Measurements from ENCODE around the gene CLCN6. TPM values are rescaled to one million over a fixed set of nuclear protein-coding genes. Genes with fewer than 3 reads are reported as not detected.

CLCN6 gene
- total RNA-seq, 1 experiment from 2014 or later, result 48.1 TPM

GRCh38 chr1:11767922-11768704 is 37.9 kb upstream of the CLCN6 start:
- H3K27ac ChIP-seq (ENCODE audit: low read depth, low read length, poor library complexity, severe bottlenecking), result no peak overlapping the region
- ChIA-PET POLR2A (ENCODE audit: low non-redundant PET) (no interaction called here), CTCF (no interaction called here)
- intact Hi-C loops (cut with micrococcal nuclease; ENCODE audit: unreplicated experiment), result no loop called here
- H3K9me3 ChIP-seq (ENCODE audit: low read depth, low read length, poor library complexity, severe bottlenecking), result no peaks in the 10 kb centered on the region
- BruUV-seq (replicated peaks), result no TSS peak
- no peaks in the 10 kb centered on the region for H3K4me1 ChIP-seq (ENCODE audit: insufficient read depth, low read length, poor library complexity, severe bottlenecking)
- H3K27me3 ChIP-seq (replicated peaks; ENCODE audit: insufficient read depth, low read depth, low read length, poor library complexity), result no peaks in the 10 kb centered on the region
- H3K4me3 ChIP-seq (ENCODE audit: low read depth, low read length, poor library complexity, severe bottlenecking), result no peak overlapping the region
- no peak for DNase-seq (ENCODE audit: low spot score)
- H3K36me3 ChIP-seq (ENCODE audit: insufficient read depth, low read length, poor library complexity, severe bottlenecking), result no peaks in the 10 kb centered on the region
- TF ChIP-seq CTCF (conservative IDR thresholded peaks at IDR 0.05; ENCODE audit: low read depth, low read length) (no peak), EZH2 (IDR thresholded peaks at IDR 0.05; ENCODE audit: borderline replicate concordance, low read depth, low read length, poor library complexity, severe bottlenecking) (no peak)

DNA sequence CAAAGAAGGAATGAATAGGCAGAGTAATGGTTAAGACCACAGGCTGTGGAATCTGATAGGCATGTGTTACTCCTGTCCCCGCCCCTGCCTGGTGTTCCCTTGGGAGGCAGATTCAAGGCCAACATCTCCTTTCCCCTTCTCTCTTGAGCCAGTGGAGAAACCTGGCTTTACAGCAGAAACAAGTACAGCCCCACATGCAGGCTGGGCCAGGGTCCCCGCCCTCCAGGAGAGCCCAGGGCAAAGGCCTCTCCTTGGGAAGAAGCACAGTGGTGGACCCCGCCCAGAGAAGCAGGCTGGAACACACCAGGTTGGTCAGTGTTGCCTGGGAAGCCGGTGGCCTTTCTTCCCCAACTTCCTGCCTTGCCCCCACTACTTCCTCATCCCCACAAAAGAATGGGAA is 37.2 kb upstream of the CLCN6 start:
- BruUV-seq (replicated peaks), result no TSS peak
- TF ChIP-seq CTCF (conservative IDR thresholded peaks at IDR 0.05; ENCODE audit: low read depth, low read length), result no peak
- no peak for TF ChIP-seq EZH2 (IDR thresholded peaks at IDR 0.05; ENCODE audit: borderline replicate concordance, low read depth, low read length, poor library complexity, severe bottlenecking)
- Histone ChIP-seq H3K27me3 (replicated peaks; ENCODE audit: insufficient read depth, low read depth, low read length, poor library complexity) (no peaks in the 10 kb centered on the region), H3K27ac (ENCODE audit: low read depth, low read length, poor library complexity, severe bottlenecking) (no peak overlapping the region), H3K4me3 (ENCODE audit: low read depth, low read length, poor library complexity, severe bottlenecking) (no peak overlapping the region), H3K9me3 (ENCODE audit: low read depth, low read length, poor library complexity, severe bottlenecking) (no peaks in the 10 kb centered on the region), H3K36me3 (ENCODE audit: insufficient read depth, low read length, poor library complexity, severe bottlenecking) (no peaks in the 10 kb centered on the region), H3K4me1 (ENCODE audit: insufficient read depth, low read length, poor library complexity, severe bottlenecking) (no peaks in the 10 kb centered on the region)
- DNase-seq (ENCODE audit: low spot score), result peak; percentile 27
- intact Hi-C loops (cut with micrococcal nuclease; ENCODE audit: unreplicated experiment), result no loop called here
- CTCF ChIA-PET, result no interaction called here
- POLR2A ChIA-PET (ENCODE audit: low non-redundant PET), result no interaction called here

DNA sequence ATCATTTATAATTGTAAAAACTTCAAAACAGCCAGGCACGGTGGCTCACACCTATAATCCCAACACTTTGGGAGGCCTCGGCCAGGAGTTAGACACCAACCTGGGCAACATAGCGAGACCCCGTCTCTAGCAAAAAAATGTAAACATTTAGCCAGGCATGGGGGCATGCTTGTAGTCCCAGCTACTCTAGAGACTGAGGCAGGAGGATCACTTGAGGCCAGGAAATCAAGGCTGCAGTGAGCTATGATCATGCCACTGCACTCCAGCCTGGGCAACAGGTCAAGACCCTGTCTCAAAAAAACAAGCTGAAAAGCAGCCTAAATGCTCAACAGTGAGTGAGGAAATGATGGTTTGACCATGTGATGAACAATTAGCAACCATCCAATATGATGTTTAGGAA is 36.7 kb upstream of the CLCN6 start:
- CTCF ChIA-PET, result no interaction called here
- H3K4me3 ChIP-seq (ENCODE audit: low read depth, low read length, poor library complexity, severe bottlenecking), result no peak overlapping the region
- POLR2A ChIA-PET (ENCODE audit: low non-redundant PET), result no interaction called here

More for the DNA sequence above, 36.7 kb upstream of the CLCN6 start:
- no peaks in the 10 kb centered on the region for H3K36me3 ChIP-seq (ENCODE audit: insufficient read depth, low read length, poor library complexity, severe bottlenecking)
- intact Hi-C loops (cut with micrococcal nuclease; ENCODE audit: unreplicated experiment), result no loop called here
- H3K27ac ChIP-seq (ENCODE audit: low read depth, low read length, poor library complexity, severe bottlenecking), result no peak overlapping the region
- H3K27me3 ChIP-seq (replicated peaks; ENCODE audit: insufficient read depth, low read depth, low read length, poor library complexity), result no peaks in the 10 kb centered on the region
- no TSS peak for BruUV-seq (replicated peaks)
- TF ChIP-seq EZH2 (IDR thresholded peaks at IDR 0.05; ENCODE audit: borderline replicate concordance, low read depth, low read length, poor library complexity, severe bottlenecking), result no peak
- no peak for TF ChIP-seq CTCF (conservative IDR thresholded peaks at IDR 0.05; ENCODE audit: low read depth, low read length)
- DNase-seq (ENCODE audit: low spot score), result no peak
- H3K9me3 ChIP-seq (ENCODE audit: low read depth, low read length, poor library complexity, severe bottlenecking), result no peaks in the 10 kb centered on the region
- no peaks in the 10 kb centered on the region for H3K4me1 ChIP-seq (ENCODE audit: insufficient read depth, low read length, poor library complexity, severe bottlenecking)

Measured in A673 (cell line).